Subcutaneous abdominal adipose tissue (tissue), 5 donors: Measurements from ENCODE around the gene SPATA9.

Experiments
- H3K27ac ChIP-seq: one replicate; pipeline ENCODE4 v1.7.0; 2013; ENCODE audit warnings: low read depth, mild to moderate bottlenecking, inconsistent platforms, low read length, moderate library complexity
- H3K27me3 ChIP-seq, 5 donors: one replicate each; pipeline ENCODE4 v1.7.0; 2013; ENCODE audit warnings: low read length in 5 of 5, inconsistent platforms in 1 of 5; ENCODE audit not compliant: control insufficient read depth in 5 of 5, insufficient read depth in 4 of 5
- H3K36me3 ChIP-seq, 5 donors: one replicate each; pipeline ENCODE4 v1.7.0; 2013; ENCODE audit warnings: low read length in 5 of 5; ENCODE audit not compliant: control insufficient read depth in 5 of 5, insufficient read depth in 5 of 5
- H3K4me1 ChIP-seq, 5 donors: one replicate each; pipeline ENCODE4 v1.7.0; 2013; ENCODE audit warnings: low read length in 5 of 5, mild to moderate bottlenecking in 3 of 5, moderate library complexity in 1 of 5; ENCODE audit not compliant: control insufficient read depth in 5 of 5, insufficient read depth in 5 of 5
- H3K4me3 ChIP-seq, 5 donors: one replicate each; pipeline ENCODE4 v1.7.0; 2013; ENCODE audit warnings: low read length in 5 of 5, low read depth in 1 of 5
- H3K9ac ChIP-seq, 5 donors: one replicate each; pipeline ENCODE4 v1.7.0; 2013; ENCODE audit warnings: low read length in 5 of 5, mild to moderate bottlenecking in 4 of 5, moderate library complexity in 3 of 5
- H3K9me3 ChIP-seq, 5 donors: one replicate each; pipeline ENCODE4 v1.7.0; 2013; ENCODE audit warnings: low read length in 5 of 5; ENCODE audit not compliant: control insufficient read depth in 5 of 5
- donor health status: healthy.
- donor health status: healthy.
- donor health status: healthy.
- donor health status: healthy.
- donor health status: healthy.

The SPATA9 gene

GRCh38 chr5:95667061-95667618, 15.7 kb downstream of the SPATA9 start:
- Histone ChIP-seq H3K36me3 (no peaks in the 10 kb centered on the region), H3K27ac (no peak overlapping the region), H3K4me1 (peaks cover 0 to 19% (median 12%) of the 10 kb centered on the region in 5 donors), H3K9ac (no peak overlapping the region), H3K27me3 (no peaks in the 10 kb centered on the region), H3K4me3 (no peak overlapping the region), H3K9me3 (no peaks in the 10 kb centered on the region)

GRCh38 chr5:95664204-95664786, 18.5 kb downstream of the SPATA9 start:
- Histone ChIP-seq H3K27ac (peak overlapping the region; percentile 13), H3K36me3 (peaks cover 0 to 2% (median 0%) of the 10 kb centered on the region in 5 donors), H3K4me3 (no peak overlapping the region), H3K9ac (no peak overlapping the region), H3K4me1 (peaks cover 0 to 10% (median 8%) of the 10 kb centered on the region in 5 donors), H3K9me3 (no peaks in the 10 kb centered on the region), H3K27me3 (no peaks in the 10 kb centered on the region)

GRCh38 chr5:95662946-95663345, 19.8 kb downstream of the SPATA9 start:
- Histone ChIP-seq H3K4me3 (no peak overlapping the region), H3K36me3 (peaks cover 0 to 8% (median 0%) of the 10 kb centered on the region in 5 donors), H3K27ac (no peak overlapping the region), H3K27me3 (no peaks in the 10 kb centered on the region), H3K9me3 (no peaks in the 10 kb centered on the region), H3K9ac (no peak overlapping the region), H3K4me1 (peaks cover 0 to 9% (median 3%) of the 10 kb centered on the region in 5 donors)

- no peaks in the 10 kb centered on the region for H3K27me3 ChIP-seq
- H3K4me1 ChIP-seq: peaks cover 0 to 9% (median 3%) of the 10 kb centered on the region in 5 donors
- H3K9ac ChIP-seq: no peak overlapping the region
- no peaks in the 10 kb centered on the region for H3K9me3 ChIP-seq
- no peak overlapping the region for H3K4me3 ChIP-seq
- H3K36me3 ChIP-seq: peaks cover 0 to 18% (median 0%) of the 10 kb centered on the region in 5 donors
- no peak overlapping the region for H3K27ac ChIP-seq
Measured at GRCh38 chr5:95660060-95660459, 22.7 kb downstream of the SPATA9 start.

GRCh38 chr5:95655575-95655974, 27.2 kb downstream of the SPATA9 start:
- Histone ChIP-seq H3K27me3 (no peaks in the 10 kb centered on the region), H3K27ac (no peak overlapping the region), H3K36me3 (peaks cover 0 to 22% (median 2%) of the 10 kb centered on the region in 5 donors), H3K9ac (no peak overlapping the region), H3K4me1 (no peaks in the 10 kb centered on the region), H3K9me3 (no peaks in the 10 kb centered on the region), H3K4me3 (no peak overlapping the region)

- no peak overlapping the region for H3K9ac ChIP-seq
- H3K27me3 ChIP-seq: no peaks in the 10 kb centered on the region
Measured at GRCh38 chr5:95654196-95654595, 28.6 kb downstream of the SPATA9 start.

GRCh38 chr5:95652849-95653248, 29.9 kb downstream of the SPATA9 start:
- H3K27me3 ChIP-seq: no peaks in the 10 kb centered on the region
- H3K4me3 ChIP-seq: no peak overlapping the region
- no peak overlapping the region for H3K9ac ChIP-seq
- peaks cover 0 to under 1% (median 0%) of the 10 kb centered on the region in 5 donors for H3K4me1 ChIP-seq
- no peaks in the 10 kb centered on the region for H3K9me3 ChIP-seq
- no peak overlapping the region for H3K27ac ChIP-seq
- H3K36me3 ChIP-seq: peaks cover 0 to 14% (median 0%) of the 10 kb centered on the region in 5 donors

More at GRCh38 chr5:95654196-95654595, 28.6 kb downstream of the SPATA9 start:
- Histone ChIP-seq H3K4me3 (no peak overlapping the region), H3K4me1 (no peaks in the 10 kb centered on the region), H3K27ac (no peak overlapping the region), H3K36me3 (peaks cover 0 to 20% (median 2%) of the 10 kb centered on the region in 5 donors), H3K9me3 (no peaks in the 10 kb centered on the region)

GRCh38 chr5:95649842-95650620, 32.8 kb downstream of the SPATA9 start:
- no peak overlapping the region for H3K4me3 ChIP-seq
- no peak overlapping the region for H3K27ac ChIP-seq
- H3K27me3 ChIP-seq: no peaks in the 10 kb centered on the region
- peaks cover 0 to 11% (median 8%) of the 10 kb centered on the region in 5 donors for H3K4me1 ChIP-seq
- no peak overlapping the region for H3K9ac ChIP-seq
- H3K36me3 ChIP-seq: peaks cover 0 to 4% (median 0%) of the 10 kb centered on the region in 5 donors
- H3K9me3 ChIP-seq: no peaks in the 10 kb centered on the region

GRCh38 chr5:95649274-95649673, 33.5 kb downstream of the SPATA9 start:
- Histone ChIP-seq H3K9me3 (no peaks in the 10 kb centered on the region), H3K4me1 (peaks cover 0 to 11% (median 8%) of the 10 kb centered on the region in 5 donors), H3K36me3 (peaks cover 0 to 4% (median 0%) of the 10 kb centered on the region in 5 donors), H3K27ac (no peak overlapping the region), H3K9ac (no peak overlapping the region), H3K27me3 (no peaks in the 10 kb centered on the region), H3K4me3 (no peak overlapping the region)
